Gastrocnemius medialis (tissue), 4 donors: ENCODE results near the gene CAPN5. TPM values are rescaled to one million over a fixed set of nuclear protein-coding genes. Genes with fewer than 3 reads are reported as not detected.
A peak's percentile ranks its signal among the peaks of the same experiment; 100 is the strongest.

ENCODE experiments used
- ATAC-seq, 2 donors: fragments of 150-250 bp; one replicate each; pipeline ENCODE4 v1.9.1; 2016
- DNase-seq, 2 donors: peaks; one replicate each; pipeline ENCODE4 v3.0.0-alpha.2; 2019
- H3K27ac ChIP-seq, 4 donors: fragments of 200-600 bp; sonication (generic); 1 replicate in 1 of 4; 2 replicates in 3 of 4; pipeline ENCODE4 v1.5.1; 2016 to 2018; ENCODE audit warnings: mild to moderate bottlenecking in 2 of 4, moderate library complexity in 1 of 4
- H3K27me3 ChIP-seq, 3 donors: fragments of 200-600 bp; sonication (generic) in 2 of 3; 1 replicate in 1 of 3; 2 replicates in 2 of 3; pipeline versions ENCODE4 v1.5.1 to v1.6.0; 2016 to 2019; ENCODE audit warnings: mild to moderate bottlenecking in 1 of 3, moderate library complexity in 1 of 3
- H3K36me3 ChIP-seq, 2 donors: fragments of 200-600 bp; sonication (generic) in 1 of 2; one replicate each; pipeline ENCODE4 v1.5.1; 2017 to 2018
- H3K4me1 ChIP-seq, 2 donors: fragments of 200-600 bp; sonication (generic) in 1 of 2; one replicate each; pipeline ENCODE4 v1.5.1; 2016 to 2017; ENCODE audit warnings: mild to moderate bottlenecking in 2 of 2
- H3K4me3 ChIP-seq, 4 donors: fragments of 200-600 bp; sonication (generic) in 3 of 4; 1 replicate in 1 of 4; 2 replicates in 3 of 4; pipeline ENCODE4 v1.5.1; 2016 to 2019; ENCODE audit warnings: mild to moderate bottlenecking in 2 of 4
- H3K9me3 ChIP-seq, 3 donors: fragments of 200-600 bp; sonication (generic) in 2 of 3; 1 replicate in 1 of 3; 2 replicates in 2 of 3; pipeline ENCODE4 v1.5.1; 2016 to 2019
- POLR2A ChIP-seq, 2 donors: fragments of 450-650 bp; IDR thresholded peaks; one replicate each; pipeline ENCODE4 v1.6.1; 2017; ENCODE audit warnings: antibody characterized with exemption in 2 of 2, mild to moderate bottlenecking in 2 of 2, moderate library complexity in 2 of 2
- in situ Hi-C, 4 donors: fragments of 200-750 bp; cut with MboI; loops; one replicate each; pipeline versions ENCODE4 v1.15.0 to v1.8.0; 2017; ENCODE audit warnings: low sequenced_read_pairs in 4 of 4
- intact Hi-C: fragments of 100-400 bp; cut with DNase I; formaldehyde crosslinking; loops from one replicate; pipeline ENCODE4 v1.15.1; 2023; ENCODE audit warnings: low total_unique reads
- total RNA-seq, 4 donors: library from RNA; depleted of rRNA; stranded (reverse); fragments of >200 nt; gene quantifications; one replicate each; pipeline versions ENCODE4 v1.1.0 to v1.2.3, GENCODE V29; 2016
- TF ChIP-seq, protein P1 (sequence below), 5 experiments: fragments of 450-650 bp in 3 of 5; fragments of 200-600 bp in 2 of 5; sonication (generic) in 2 of 5; IDR thresholded peaks in 4 of 5; conservative IDR thresholded peaks in 1 of 5; 1 replicate in 4 of 5; 2 replicates in 1 of 5; pipeline ENCODE4 v1.5.1; 2016 to 2019; ENCODE audit warnings: antibody characterized with exemption in 5 of 5, mild to moderate bottlenecking in 3 of 5, moderate library complexity in 3 of 5

Gene CAPN5
- total RNA-seq, 4 donors from 2014 or later, result 0.58 to 12.4 (median 1.5) TPM

DNA sequence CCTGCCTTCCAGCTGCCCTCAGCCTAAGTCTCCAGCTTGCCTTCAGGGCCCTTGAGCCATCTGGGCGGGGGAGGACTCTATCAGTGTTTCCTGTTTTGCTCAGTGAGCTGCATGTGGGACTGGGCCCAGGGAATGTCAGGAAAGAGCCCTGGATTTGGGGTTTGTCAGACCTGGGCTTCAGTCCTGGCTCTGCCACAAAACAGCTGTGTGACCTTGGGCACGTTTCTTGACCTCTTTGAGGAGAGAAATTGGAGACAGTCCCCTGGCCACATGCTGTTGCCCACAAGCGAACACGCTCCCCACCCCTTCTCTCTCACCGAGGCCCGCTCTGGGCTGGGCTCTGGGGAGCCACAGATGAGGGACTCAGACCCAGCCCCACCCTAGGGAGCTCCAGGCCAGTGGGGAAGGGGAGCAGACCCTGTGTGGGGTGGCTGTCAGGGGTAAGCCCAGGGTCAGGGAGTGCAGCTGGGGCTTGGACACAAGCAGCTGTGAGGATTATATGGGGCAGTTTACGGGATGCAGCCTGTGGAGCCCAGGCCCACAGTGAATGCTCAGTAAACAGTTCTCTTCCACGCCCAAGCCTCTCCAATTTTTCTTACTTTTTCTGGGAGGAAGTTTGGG lies 73.6 kb downstream of the CAPN5 start:
- in situ Hi-C loops, result no loop called here
- DNase-seq (peak; percentile 20 to 63), ATAC-seq (peak; percentile 71 to 79)
- Histone ChIP-seq H3K27ac (peak overlapping the region; percentile 28 to 55 (median 42)), H3K4me3 (no peak overlapping the region), H3K4me1 (peaks cover 0 to 7% of the 10 kb centered on the region in 2 donors), H3K27me3 (peaks cover 7 to 12% (median 7%) of the 10 kb centered on the region in 3 donors), H3K36me3 (no peaks in the 10 kb centered on the region), H3K9me3 (no peaks in the 10 kb centered on the region)
- TF ChIP-seq, protein P1, sequence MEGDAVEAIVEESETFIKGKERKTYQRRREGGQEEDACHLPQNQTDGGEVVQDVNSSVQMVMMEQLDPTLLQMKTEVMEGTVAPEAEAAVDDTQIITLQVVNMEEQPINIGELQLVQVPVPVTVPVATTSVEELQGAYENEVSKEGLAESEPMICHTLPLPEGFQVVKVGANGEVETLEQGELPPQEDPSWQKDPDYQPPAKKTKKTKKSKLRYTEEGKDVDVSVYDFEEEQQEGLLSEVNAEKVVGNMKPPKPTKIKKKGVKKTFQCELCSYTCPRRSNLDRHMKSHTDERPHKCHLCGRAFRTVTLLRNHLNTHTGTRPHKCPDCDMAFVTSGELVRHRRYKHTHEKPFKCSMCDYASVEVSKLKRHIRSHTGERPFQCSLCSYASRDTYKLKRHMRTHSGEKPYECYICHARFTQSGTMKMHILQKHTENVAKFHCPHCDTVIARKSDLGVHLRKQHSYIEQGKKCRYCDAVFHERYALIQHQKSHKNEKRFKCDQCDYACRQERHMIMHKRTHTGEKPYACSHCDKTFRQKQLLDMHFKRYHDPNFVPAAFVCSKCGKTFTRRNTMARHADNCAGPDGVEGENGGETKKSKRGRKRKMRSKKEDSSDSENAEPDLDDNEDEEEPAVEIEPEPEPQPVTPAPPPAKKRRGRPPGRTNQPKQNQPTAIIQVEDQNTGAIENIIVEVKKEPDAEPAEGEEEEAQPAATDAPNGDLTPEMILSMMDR (IDR thresholded peaks at IDR 0.05 in 4 of 5, conservative IDR thresholded peaks at IDR 0.05 in 1 of 5), result no peak
- TF ChIP-seq POLR2A (IDR thresholded peaks at IDR 0.05), result no peak
- intact Hi-C loops, result no loop called here

DNA sequence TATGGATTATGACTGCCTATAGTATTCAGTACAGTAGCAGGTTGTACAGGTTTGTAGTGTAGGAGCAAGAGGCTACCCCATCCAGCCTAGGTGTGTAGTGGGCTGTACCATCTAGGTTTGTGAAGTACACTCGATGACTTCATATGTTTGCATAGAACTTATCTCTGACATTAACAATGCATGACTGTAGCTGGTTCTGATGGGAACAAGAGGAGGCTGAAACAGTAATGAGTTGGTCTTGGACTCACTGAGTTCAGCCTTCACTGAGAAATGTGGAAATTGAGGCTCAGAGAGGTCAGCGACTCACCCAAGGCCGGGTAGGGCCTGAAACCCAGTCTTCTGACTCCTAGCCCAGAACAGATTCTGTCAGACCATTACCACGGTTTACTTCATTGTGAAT lies 74.3 kb downstream of the CAPN5 start:
- Histone ChIP-seq H3K36me3 (no peaks in the 10 kb centered on the region), H3K27ac (no peak overlapping the region), H3K9me3 (no peaks in the 10 kb centered on the region), H3K4me1 (peaks cover 0 to 7% of the 10 kb centered on the region in 2 donors), H3K4me3 (no peak overlapping the region), H3K27me3 (peaks cover 7 to 12% (median 7%) of the 10 kb centered on the region in 3 donors)
- intact Hi-C loops (no loop called here), in situ Hi-C loops (no loop called here)
- no peak for TF ChIP-seq POLR2A (IDR thresholded peaks at IDR 0.05)
- TF ChIP-seq, protein P1 (IDR thresholded peaks at IDR 0.05 in 4 of 5, conservative IDR thresholded peaks at IDR 0.05 in 1 of 5), result no peak
- DNase-seq, result no peak
- no peak for ATAC-seq

DNA sequence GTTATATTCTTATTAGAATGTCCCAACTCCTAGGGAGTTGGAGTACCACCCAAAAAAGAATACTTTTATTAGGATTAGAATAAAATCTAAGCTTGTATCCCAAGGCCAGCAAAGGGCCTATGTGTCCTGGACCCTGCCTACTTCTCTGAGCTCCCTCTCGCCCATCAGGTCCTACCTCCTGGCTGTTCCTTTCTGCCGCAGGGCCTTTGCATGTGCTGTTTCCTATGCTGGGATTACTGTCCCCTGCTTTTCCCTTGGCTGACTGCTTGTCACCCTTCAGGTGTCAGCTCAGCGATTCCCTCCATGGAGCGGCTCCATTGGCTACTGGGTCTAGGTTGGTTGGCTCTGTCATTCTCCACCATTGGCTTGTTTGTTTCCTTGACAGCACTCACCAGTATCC lies 74.7 kb downstream of the CAPN5 start:
- no peaks in the 10 kb centered on the region for H3K36me3 ChIP-seq
- no peaks in the 10 kb centered on the region for H3K9me3 ChIP-seq
- H3K4me3 ChIP-seq, result no peak overlapping the region
- intact Hi-C loops, result no loop called here
- peaks cover 0 to 7% of the 10 kb centered on the region in 2 donors for H3K4me1 ChIP-seq
- H3K27me3 ChIP-seq, result peaks cover 7 to 12% (median 7%) of the 10 kb centered on the region in 3 donors
- DNase-seq (no peak), ATAC-seq (no peak)
- TF ChIP-seq, protein P1 (IDR thresholded peaks at IDR 0.05 in 4 of 5, conservative IDR thresholded peaks at IDR 0.05 in 1 of 5), result no peak
- no peak for TF ChIP-seq POLR2A (IDR thresholded peaks at IDR 0.05)
- H3K27ac ChIP-seq, result no peak overlapping the region
- in situ Hi-C loops, result no loop called here

DNA sequence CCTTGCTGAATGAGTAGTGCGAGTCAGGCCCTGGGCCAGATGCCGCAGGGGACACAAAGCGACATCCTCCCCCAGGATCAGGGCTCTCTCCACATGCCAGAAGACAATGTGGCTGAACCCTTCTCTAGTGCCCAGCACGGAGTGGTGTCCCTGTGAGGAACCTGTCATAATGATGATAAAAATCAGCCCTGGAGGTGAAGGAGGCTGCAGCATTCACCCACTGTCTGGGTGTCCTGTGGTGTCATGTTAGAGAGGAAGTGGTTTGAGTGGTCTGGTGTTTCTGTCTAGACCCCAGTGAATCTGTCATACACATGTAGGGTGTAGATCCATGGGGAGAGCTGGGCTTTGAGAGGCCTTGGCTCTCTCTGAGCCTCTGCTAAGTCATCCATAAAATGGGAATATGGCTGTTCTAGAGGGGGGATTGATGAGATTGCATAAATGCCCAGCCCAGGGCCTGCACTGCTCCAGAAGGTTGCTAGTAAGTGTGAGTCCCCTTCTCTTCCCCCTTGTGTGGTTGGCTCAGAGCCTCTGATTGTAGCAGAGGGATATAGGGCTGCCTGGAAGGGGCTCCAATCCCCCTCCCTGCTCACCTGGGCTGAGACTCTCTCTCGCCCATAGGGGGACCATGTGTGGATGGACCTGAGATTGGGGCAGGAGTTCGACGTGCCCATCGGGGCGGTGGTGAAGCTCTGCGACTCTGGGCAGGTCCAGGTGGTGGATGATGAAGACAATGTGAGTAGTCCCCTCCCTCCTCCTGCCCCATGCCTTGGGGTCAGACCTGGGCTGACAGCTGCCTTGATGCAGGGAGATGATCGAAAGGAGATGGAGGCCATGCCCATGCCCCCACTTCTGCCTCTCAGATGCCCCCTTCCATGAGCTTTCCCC lies 75.6 kb downstream of the CAPN5 start:
- H3K4me1 ChIP-seq, result peaks cover 0 to 7% of the 10 kb centered on the region in 2 donors
- H3K4me3 ChIP-seq, result no peak overlapping the region
- no peak for DNase-seq
- intact Hi-C loops, result no loop called here
- H3K27ac ChIP-seq, result no peak overlapping the region
- H3K27me3 ChIP-seq, result peaks cover 7 to 11% (median 7%) of the 10 kb centered on the region in 3 donors
- no peaks in the 10 kb centered on the region for H3K36me3 ChIP-seq
- no peak for ATAC-seq
- no peaks in the 10 kb centered on the region for H3K9me3 ChIP-seq
- in situ Hi-C loops, result no loop called here
- no peak for TF ChIP-seq POLR2A (IDR thresholded peaks at IDR 0.05)
- TF ChIP-seq, protein P1 (IDR thresholded peaks at IDR 0.05 in 4 of 5, conservative IDR thresholded peaks at IDR 0.05 in 1 of 5), result no peak
